GM12878 (cell line): ENCODE measurements around the gene PTPRU. TPM values are rescaled to one million over a fixed set of nuclear protein-coding genes. Genes with fewer than 3 reads are reported as not detected.

Source experiments
- ATAC-seq: fragments of 200-7000 bp; cut with Tn5 transposase; 3 replicates; pipeline ENCODE4 v1.9.1; 2020; ENCODE audit warnings: mild to moderate bottlenecking, moderate library complexity
- BruUV-seq: library from RNA; stranded (reverse); fragments of 400-500 nt; replicated peaks from 2 replicates; lab custom pipeline; 2021; lab: Mats Ljungman, UMichigan
- CTCF ChIA-PET: fragments of 300-600 bp; sonication (Branson Sonifier 250); formaldehyde crosslinking; extraction: SDS; loops from one replicate; lab custom pipeline; 2021; ENCODE audit warnings: inconsistent platforms; lab: Yijun Ruan, JAX
- POLR2A ChIA-PET: fragments of 350-600 bp; formaldehyde crosslinking; extraction: SDS; loops from one replicate; lab custom pipeline; 2021; ENCODE audit warnings: inconsistent platforms; lab: Charles Lee
- RAD21 ChIA-PET: fragments of 300-600 bp; sonication (Branson Sonifier 250); formaldehyde crosslinking; loops from one replicate; lab custom pipeline; 2023; ENCODE audit warnings: antibody characterized with exemption; ENCODE audit not compliant: unreplicated experiment; lab: Charles Lee
- SMC1A ChIA-PET: fragments of 300-600 bp; sonication (Branson Sonifier 250); formaldehyde crosslinking; loops from one replicate; lab custom pipeline; 2023; ENCODE audit not compliant: unreplicated experiment, uncharacterized antibody; lab: Charles Lee
- DNase-seq: peaks from one replicate; pipeline ENCODE4 v3.0.0-alpha.2; 2011; ENCODE audit warnings: low read depth, low spot score
- FAIRE-seq: peaks from 3 replicates; lab custom pipeline; 2011; peaks lifted over from hg19 to GRCh38; lab: Jason Lieb, UNC
- H2AFZ ChIP-seq: 2 replicates; pipeline ENCODE4 v1.6.0; 2011; ENCODE audit warnings: low read depth, low read length, control low read depth; ENCODE audit not compliant: control insufficient read depth
- H3K27ac ChIP-seq: 2 replicates; pipeline ENCODE4 v1.5.1; 2011; ENCODE audit warnings: control low read depth; ENCODE audit not compliant: control insufficient read depth, insufficient read depth
- H3K27me3 ChIP-seq, 2 experiments: replicated peaks in 1 of 2; 2 replicates each; pipeline versions ENCODE4 v1.6.0 to v1.6.1; 2011; ENCODE audit warnings: low read length in 1 of 2; ENCODE audit not compliant: control insufficient read depth in 2 of 2, insufficient read depth in 2 of 2
- H3K36me3 ChIP-seq, 2 experiments: 2 replicates each; pipeline ENCODE4 v1.5.1; 2011; ENCODE audit warnings: low read length in 1 of 2; ENCODE audit not compliant: control insufficient read depth in 2 of 2, insufficient read depth in 2 of 2
- H3K4me1 ChIP-seq: 2 replicates; pipeline ENCODE4 v1.6.1; 2011; ENCODE audit warnings: mild to moderate bottlenecking, low read length, moderate library complexity, mixed read lengths; ENCODE audit not compliant: control insufficient read depth, insufficient read depth
- H3K4me2 ChIP-seq: 2 replicates; pipeline ENCODE4 v1.6.0; 2011; ENCODE audit warnings: control low read depth; ENCODE audit not compliant: control insufficient read depth, insufficient read depth
- H3K4me3 ChIP-seq: fragments of 200-600 bp; sonication (generic); 2 replicates; pipeline ENCODE4 v1.5.1; 2016
- H3K79me2 ChIP-seq: 2 replicates; pipeline ENCODE4 v1.6.0; 2011; ENCODE audit warnings: low read length; ENCODE audit not compliant: control insufficient read depth, insufficient read depth
- H3K9ac ChIP-seq: 2 replicates; pipeline ENCODE4 v1.8.0; 2011; ENCODE audit warnings: low read length, control low read depth, mixed read lengths; ENCODE audit not compliant: control insufficient read depth, insufficient read depth
- H3K9me3 ChIP-seq: replicated peaks from 3 replicates; pipeline ENCODE4 v1.5.1; 2011; ENCODE audit warnings: mild to moderate bottlenecking, low read length; ENCODE audit not compliant: control insufficient read depth, insufficient read depth
- H4K20me1 ChIP-seq: 2 replicates; pipeline ENCODE4 v1.6.0; 2011; ENCODE audit not compliant: control insufficient read depth, insufficient read depth
- EED ChIP-seq: sonication (generic); IDR thresholded peaks from 2 replicates; pipeline ENCODE4 v1.6.1; 2016; ENCODE audit warnings: antibody characterized with exemption, low read depth
- FOXM1 ChIP-seq: IDR thresholded peaks from 2 replicates; pipeline ENCODE4 v1.6.1; 2012; ENCODE audit warnings: low read depth, mild to moderate bottlenecking, inconsistent platforms, low read length, moderate library complexity
- HDAC2 ChIP-seq: fragments of 200-600 bp; sonication (generic); IDR thresholded peaks from 2 replicates; pipeline ENCODE4 v1.6.1; 2017
- KAT2A ChIP-seq: conservative IDR thresholded peaks from 2 replicates; pipeline ENCODE4 v1.6.1; 2011; ENCODE audit warnings: low read depth, low read length; ENCODE audit not compliant: control insufficient read depth
- KLF5 ChIP-seq: fragments of 450-650 bp; IDR thresholded peaks from 2 replicates; pipeline ENCODE4 v1.6.1; 2014; ENCODE audit warnings: mild to moderate bottlenecking; ENCODE audit not compliant: partially characterized antibody
- NFXL1 ChIP-seq: fragments of 450-650 bp; IDR thresholded peaks from 2 replicates; pipeline ENCODE4 v1.6.1; 2017; ENCODE audit warnings: antibody characterized with exemption, mild to moderate bottlenecking, borderline replicate concordance
- SIN3A ChIP-seq: IDR thresholded peaks from 2 replicates; pipeline ENCODE4 v1.6.1; 2012; ENCODE audit warnings: low read depth, low read length, improper control_type of control experiment
- SP1 ChIP-seq: IDR thresholded peaks from one replicate; pipeline ENCODE4 v1.6.1; 2011; ENCODE audit warnings: low read depth, low read length
- ZBED1 ChIP-seq: IDR thresholded peaks from 2 replicates; pipeline ENCODE4 v1.6.1; 2016; ENCODE audit warnings: borderline replicate concordance
- WGBS: methylation state at CpG from one replicate; pipeline ENCODE4 v1.1.6; 2016; ENCODE audit warnings: low lambda C conversion rate; ENCODE audit not compliant: insufficient replicate concordance, insufficient coverage; ENCODE audit errors: missing lambda C conversion rate; 5-methylcytosine and 5-hydroxymethylcytosine counted together
- in situ Hi-C: fragments of 300-500 bp; cut with MboI; formaldehyde crosslinking; loops from 9 replicates; pipeline ENCODE4 v1.14.3; 2018; ENCODE audit warnings: mixed read lengths
- intact Hi-C: fragments of 100-400 bp; cut with micrococcal nuclease; formaldehyde crosslinking; loops from one replicate; pipeline ENCODE4 v1.14.2; 2022; ENCODE audit not compliant: unreplicated experiment
- polyA plus RNA-seq, 11 experiments: library from polyadenylated mRNA; depleted of rRNA in 4 of 11; unstranded in 6 of 11; stranded (reverse) in 5 of 11; fragments of >200 nt; fragmentation: Nextera tagmentation in 4 of 11; fragmentation: Illumina TruSeq in 1 of 11; extraction: Ambion mirVana in 4 of 11; extraction: Trizol in 1 of 11; gene quantifications; 1 replicate in 1 of 11; 2 replicates in 10 of 11; pipeline versions ENCODE4 v1.2.1 to v1.2.3, GENCODE V29; 2011 to 2016; ENCODE audit warnings: inconsistent platforms in 2 of 11, missing spikeins in 2 of 11, low read depth in 1 of 11
- total RNA-seq, 4 experiments: library from RNA; depleted of rRNA in 3 of 4; stranded (reverse); fragments of >200 nt in 3 of 4; fragmentation: Illumina TruSeq in 1 of 4; extraction: Trizol in 1 of 4; gene quantifications; 2 replicates each; pipeline versions ENCODE4 v1.2.1 to v1.2.3, GENCODE V29; 2013 to 2021
- TF ChIP-seq, protein P1 (sequence below): IDR thresholded peaks from 2 replicates; pipeline ENCODE4 v1.6.1; 2011; ENCODE audit warnings: low read depth, mild to moderate bottlenecking, low read length, moderate library complexity, borderline replicate concordance; ENCODE audit errors: extremely low read depth
- TF ChIP-seq, protein P2 (sequence below), 3 experiments: IDR thresholded peaks in 2 of 3; conservative IDR thresholded peaks in 1 of 3; 2 replicates each; pipeline ENCODE4 v1.5.1; 2011; ENCODE audit warnings: low read depth in 3 of 3, low read length in 3 of 3, mild to moderate bottlenecking in 3 of 3, control low read depth in 2 of 3, moderate library complexity in 2 of 3, inconsistent platforms in 1 of 3, mixed read lengths in 1 of 3; ENCODE audit not compliant: control insufficient read depth in 2 of 3, insufficient read depth in 1 of 3; ENCODE audit errors: extremely low read depth in 1 of 3
- TF ChIP-seq, protein P3 (sequence below): fragments of 450-650 bp; IDR thresholded peaks from 2 replicates; pipeline ENCODE4 v1.6.1; 2018; ENCODE audit warnings: borderline replicate concordance, mild to moderate bottlenecking; ENCODE audit not compliant: partially characterized antibody
- TF ChIP-seq, protein P4 (sequence below): fragments of 450-650 bp; IDR thresholded peaks from 2 replicates; pipeline ENCODE4 v1.6.1; 2016; ENCODE audit warnings: mild to moderate bottlenecking

Gene PTPRU
- total and polyA plus RNA-seq, 10 of the 15 experiments (the other 5 are each of a cell fraction or from before 2014, with no cell fraction given) = 0.04 to 2.5 (median 0.73) TPM

DNA sequence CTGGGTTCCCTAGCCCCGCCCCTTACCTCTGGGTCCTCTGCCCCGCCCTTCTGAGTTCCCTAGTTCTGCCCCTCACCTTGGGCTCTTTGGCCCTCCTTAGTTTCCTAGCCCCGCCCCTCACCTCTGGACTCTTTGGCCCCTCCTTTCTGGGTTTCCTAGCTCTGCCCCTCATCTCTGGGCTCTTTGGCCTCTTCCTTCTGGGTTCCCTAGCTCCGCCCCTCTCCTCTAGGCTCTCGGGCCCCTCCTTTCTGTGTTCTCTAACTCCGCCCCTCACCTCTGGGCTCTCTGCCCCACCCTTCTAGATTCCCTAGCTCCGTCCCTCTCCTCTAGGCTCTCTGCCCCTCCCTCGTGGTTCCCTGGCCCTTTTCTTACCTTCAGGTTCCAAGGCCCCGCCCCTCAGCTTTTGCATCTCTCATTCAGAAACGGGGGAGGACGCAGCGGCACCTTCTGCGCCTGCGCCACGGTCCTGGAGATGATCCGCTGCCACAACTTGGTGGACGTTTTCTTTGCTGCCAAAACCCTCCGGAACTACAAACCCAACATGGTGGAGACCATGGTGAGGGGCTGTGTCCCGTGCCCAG lies 88.5 kb downstream of the PTPRU start:
- SMC1A ChIA-PET = interaction anchor here (0.7 kb wide), 1 partner anchor 874 kb away, joined by 3 read pairs; no protein-coding TSS in a partner anchor
- CTCF ChIA-PET = interaction anchor here (0.7 kb wide), 1 partner anchor 32 kb away, joined by 3 read pairs; no protein-coding TSS in a partner anchor
- in situ Hi-C loops = no loop called here
- ATAC-seq (peak; percentile 38; the same call in 2 of the 3 replicates), FAIRE-seq (no peak), DNase-seq (no peak)
- TF ChIP-seq KLF5 (no peak), FOXM1 (no peak), ZBED1 (no peak), KAT2A (no peak), NFXL1 (no peak), EED (no peak), HDAC2 (no peak), SP1 (no peak), SIN3A (no peak)
- TF ChIP-seq, protein P1, sequence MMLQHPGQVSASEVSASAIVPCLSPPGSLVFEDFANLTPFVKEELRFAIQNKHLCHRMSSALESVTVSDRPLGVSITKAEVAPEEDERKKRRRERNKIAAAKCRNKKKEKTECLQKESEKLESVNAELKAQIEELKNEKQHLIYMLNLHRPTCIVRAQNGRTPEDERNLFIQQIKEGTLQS = no peak
- TF ChIP-seq, protein P2, sequence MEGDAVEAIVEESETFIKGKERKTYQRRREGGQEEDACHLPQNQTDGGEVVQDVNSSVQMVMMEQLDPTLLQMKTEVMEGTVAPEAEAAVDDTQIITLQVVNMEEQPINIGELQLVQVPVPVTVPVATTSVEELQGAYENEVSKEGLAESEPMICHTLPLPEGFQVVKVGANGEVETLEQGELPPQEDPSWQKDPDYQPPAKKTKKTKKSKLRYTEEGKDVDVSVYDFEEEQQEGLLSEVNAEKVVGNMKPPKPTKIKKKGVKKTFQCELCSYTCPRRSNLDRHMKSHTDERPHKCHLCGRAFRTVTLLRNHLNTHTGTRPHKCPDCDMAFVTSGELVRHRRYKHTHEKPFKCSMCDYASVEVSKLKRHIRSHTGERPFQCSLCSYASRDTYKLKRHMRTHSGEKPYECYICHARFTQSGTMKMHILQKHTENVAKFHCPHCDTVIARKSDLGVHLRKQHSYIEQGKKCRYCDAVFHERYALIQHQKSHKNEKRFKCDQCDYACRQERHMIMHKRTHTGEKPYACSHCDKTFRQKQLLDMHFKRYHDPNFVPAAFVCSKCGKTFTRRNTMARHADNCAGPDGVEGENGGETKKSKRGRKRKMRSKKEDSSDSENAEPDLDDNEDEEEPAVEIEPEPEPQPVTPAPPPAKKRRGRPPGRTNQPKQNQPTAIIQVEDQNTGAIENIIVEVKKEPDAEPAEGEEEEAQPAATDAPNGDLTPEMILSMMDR (IDR thresholded peaks at IDR 0.05 in 2 of 3, conservative IDR thresholded peaks at IDR 0.05 in 1 of 3; ENCODE audit: control insufficient read depth in 2 of 3, extremely low read depth in 1 of 3, insufficient read depth in 1 of 3, low read depth in 3 of 3, low read length in 3 of 3) = no peak
- TF ChIP-seq, protein P3, sequence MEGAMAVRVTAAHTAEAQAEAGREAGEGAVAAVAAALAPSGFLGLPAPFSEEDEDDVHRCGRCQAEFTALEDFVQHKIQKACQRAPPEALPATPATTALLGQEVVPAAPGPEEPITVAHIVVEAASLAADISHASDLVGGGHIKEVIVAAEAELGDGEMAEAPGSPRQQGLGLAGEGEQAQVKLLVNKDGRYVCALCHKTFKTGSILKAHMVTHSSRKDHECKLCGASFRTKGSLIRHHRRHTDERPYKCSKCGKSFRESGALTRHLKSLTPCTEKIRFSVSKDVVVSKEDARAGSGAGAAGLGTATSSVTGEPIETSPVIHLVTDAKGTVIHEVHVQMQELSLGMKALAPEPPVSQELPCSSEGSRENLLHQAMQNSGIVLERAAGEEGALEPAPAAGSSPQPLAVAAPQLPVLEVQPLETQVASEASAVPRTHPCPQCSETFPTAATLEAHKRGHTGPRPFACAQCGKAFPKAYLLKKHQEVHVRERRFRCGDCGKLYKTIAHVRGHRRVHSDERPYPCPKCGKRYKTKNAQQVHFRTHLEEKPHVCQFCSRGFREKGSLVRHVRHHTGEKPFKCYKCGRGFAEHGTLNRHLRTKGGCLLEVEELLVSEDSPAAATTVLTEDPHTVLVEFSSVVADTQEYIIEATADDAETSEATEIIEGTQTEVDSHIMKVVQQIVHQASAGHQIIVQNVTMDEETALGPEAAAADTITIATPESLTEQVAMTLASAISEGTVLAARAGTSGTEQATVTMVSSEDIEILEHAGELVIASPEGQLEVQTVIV = no peak
- TF ChIP-seq, protein P4, sequence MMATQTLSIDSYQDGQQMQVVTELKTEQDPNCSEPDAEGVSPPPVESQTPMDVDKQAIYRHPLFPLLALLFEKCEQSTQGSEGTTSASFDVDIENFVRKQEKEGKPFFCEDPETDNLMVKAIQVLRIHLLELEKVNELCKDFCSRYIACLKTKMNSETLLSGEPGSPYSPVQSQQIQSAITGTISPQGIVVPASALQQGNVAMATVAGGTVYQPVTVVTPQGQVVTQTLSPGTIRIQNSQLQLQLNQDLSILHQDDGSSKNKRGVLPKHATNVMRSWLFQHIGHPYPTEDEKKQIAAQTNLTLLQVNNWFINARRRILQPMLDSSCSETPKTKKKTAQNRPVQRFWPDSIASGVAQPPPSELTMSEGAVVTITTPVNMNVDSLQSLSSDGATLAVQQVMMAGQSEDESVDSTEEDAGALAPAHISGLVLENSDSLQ = no peak
- Histone ChIP-seq H4K20me1 (no peaks in the 10 kb centered on the region; the same call in 1 of the 2 replicates), H3K27ac (no peak overlapping the region), H3K27me3 (no peaks in the 10 kb centered on the region), H3K79me2 (no peaks in the 10 kb centered on the region), H3K4me3 (no peak overlapping the region), H3K4me1 (no peaks in the 10 kb centered on the region), H3K9ac (no peak overlapping the region), H3K9me3 (no peaks in the 10 kb centered on the region), H2AFZ (no peak overlapping the region), H3K4me2 (no peak overlapping the region), H3K36me3 (no peaks in the 10 kb centered on the region)
- RAD21 ChIA-PET = no interaction called here
- POLR2A ChIA-PET = no interaction called here
- BruUV-seq = no TSS peak
- WGBS = 52% methylated on average over 19 of the region's 19 CpGs
- intact Hi-C loops = no loop called here
